Subcutaneous adipose tissue (tissue), 4 donors: ENCODE results near the gene RWDD1. TPM values are rescaled to one million over a fixed set of nuclear protein-coding genes. Genes with fewer than 3 reads are reported as not detected.

Source experiments
- total RNA-seq, 4 donors: library from RNA; depleted of rRNA; stranded (reverse); fragments of >200 nt; gene quantifications; one replicate each; pipeline ENCODE4 v1.1.0, GENCODE V29; 2016
- TF ChIP-seq, protein P1 (sequence below): fragments of 450-650 bp; IDR thresholded peaks from one replicate; pipeline ENCODE4 v1.5.1; 2016; ENCODE audit warnings: low read depth, mild to moderate bottlenecking, control low read depth, antibody characterized with exemption, moderate library complexity

RWDD1 gene
- total RNA-seq, 4 donors from 2014 or later: 42.2 to 70.6 (median 50.4) TPM

DNA sequence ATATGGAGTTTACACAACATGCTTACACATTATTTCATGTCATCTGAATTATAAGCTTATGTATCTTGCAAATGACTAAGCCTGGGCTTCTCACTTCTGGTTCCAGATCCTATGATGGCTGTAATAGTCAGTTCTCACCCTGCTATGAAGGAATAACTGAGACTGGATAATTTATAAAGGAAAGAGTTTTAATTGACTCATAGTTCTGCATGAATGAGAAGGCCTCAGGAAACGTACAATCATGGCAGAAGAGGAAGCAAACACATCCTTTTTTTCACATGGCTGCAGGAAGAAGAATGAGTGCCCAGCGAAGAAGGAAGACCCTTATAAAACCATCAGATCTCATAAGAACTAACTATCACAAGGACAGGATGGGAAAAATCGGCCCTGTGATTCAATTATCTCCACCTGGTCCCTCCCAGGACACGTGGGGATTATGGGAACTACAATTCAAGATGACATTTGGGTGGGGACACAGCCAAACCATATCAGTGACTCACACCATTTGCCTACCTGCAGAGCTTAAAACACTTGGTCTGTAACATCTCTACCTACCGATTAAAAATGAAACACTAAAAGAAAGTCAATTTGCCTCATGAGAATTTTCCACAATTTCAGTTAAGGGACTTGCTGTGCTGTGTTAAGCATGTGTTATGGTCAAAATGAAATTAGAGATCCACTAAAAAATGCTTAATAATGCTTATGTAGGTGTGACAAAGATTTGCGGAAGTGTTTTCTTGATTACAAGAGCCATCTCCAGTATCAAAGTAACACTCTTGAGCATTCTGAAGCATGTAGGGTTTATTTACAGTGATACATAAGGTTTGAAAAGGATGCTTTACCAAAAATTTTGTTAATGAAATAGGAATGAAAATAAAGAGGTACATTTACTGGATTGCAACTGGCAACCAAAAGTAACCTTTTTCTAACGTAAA is 2.2 kb upstream of the RWDD1 start:
- TF ChIP-seq, protein P1, sequence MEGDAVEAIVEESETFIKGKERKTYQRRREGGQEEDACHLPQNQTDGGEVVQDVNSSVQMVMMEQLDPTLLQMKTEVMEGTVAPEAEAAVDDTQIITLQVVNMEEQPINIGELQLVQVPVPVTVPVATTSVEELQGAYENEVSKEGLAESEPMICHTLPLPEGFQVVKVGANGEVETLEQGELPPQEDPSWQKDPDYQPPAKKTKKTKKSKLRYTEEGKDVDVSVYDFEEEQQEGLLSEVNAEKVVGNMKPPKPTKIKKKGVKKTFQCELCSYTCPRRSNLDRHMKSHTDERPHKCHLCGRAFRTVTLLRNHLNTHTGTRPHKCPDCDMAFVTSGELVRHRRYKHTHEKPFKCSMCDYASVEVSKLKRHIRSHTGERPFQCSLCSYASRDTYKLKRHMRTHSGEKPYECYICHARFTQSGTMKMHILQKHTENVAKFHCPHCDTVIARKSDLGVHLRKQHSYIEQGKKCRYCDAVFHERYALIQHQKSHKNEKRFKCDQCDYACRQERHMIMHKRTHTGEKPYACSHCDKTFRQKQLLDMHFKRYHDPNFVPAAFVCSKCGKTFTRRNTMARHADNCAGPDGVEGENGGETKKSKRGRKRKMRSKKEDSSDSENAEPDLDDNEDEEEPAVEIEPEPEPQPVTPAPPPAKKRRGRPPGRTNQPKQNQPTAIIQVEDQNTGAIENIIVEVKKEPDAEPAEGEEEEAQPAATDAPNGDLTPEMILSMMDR: no peak

- TF ChIP-seq, protein P1: no peak
Measured at GRCh38 chr6:116571683-116572000, 338 bp downstream of the RWDD1 start.

DNA sequence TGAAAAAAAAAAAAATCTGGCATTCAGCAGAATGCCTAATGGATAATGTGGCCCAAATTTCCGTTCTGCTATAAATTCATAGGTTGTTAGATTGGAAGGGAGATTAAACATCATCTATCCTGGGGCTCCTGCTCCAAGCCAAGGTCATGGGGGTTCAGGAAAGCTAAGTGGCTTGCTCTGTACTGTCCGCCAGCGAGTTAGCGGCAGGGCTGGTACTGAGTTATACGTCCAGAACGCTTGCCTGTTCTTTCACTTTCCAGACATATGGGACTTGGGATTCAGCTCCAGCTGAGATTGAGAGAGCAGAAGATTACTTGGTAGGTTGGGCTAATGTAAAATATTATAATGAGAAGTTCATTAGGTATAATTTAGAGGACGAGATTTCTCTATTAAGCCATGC is 858 bp downstream of the RWDD1 start:
- TF ChIP-seq, protein P1: no peak

DNA sequence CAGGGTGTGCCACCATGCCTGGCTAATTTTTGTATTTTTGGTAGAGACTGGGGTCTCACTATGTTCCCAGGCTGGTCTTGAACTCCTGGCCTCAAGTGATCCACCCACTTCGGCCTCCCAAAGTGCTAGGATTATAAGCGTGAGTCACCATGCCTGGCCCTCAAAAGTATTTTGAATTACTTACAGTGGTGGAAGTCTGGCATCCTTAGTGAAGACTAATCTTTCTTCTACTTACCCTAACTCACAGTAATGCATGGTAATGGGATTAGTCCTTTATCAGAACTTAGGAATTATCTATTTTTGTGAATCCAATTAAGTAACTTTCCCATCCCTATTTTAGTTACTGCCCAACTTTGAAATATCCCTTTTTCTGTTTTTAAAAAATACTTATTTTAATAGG is 3.9 kb downstream of the RWDD1 start:
- TF ChIP-seq, protein P1: no peak

GRCh38 chr6:116577486-116577885 is 6.2 kb downstream of the RWDD1 start:
- TF ChIP-seq, protein P1: no peak

GRCh38 chr6:116578335-116578734 is 7.0 kb downstream of the RWDD1 start:
- TF ChIP-seq, protein P1: no peak

DNA sequence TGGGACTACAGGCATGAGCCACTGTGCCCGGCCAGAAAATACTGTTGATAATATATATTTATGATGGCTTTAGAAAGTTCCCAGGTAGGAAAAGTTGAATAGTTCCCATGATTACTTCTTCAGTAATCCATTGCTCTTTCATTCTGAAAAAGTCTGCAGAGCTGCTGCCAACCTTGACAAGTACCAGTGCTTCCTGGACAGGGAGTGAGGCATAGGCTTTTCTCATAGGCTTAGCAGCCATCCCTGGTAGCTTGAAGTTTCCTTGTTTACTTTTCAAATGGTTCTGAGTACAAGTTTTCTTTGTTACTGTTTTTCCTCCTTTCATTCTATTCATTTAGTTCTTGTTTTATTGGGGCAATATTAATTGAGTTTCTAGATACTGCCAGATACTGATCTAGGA is 7.8 kb downstream of the RWDD1 start:
- TF ChIP-seq, protein P1: no peak
